HEK293 (cell line): Measurements from ENCODE around the gene ARHGAP1.

ENCODE experiments used
- CTCF ChIA-PET: fragments of 350-600 bp; formaldehyde crosslinking; extraction: SDS; loops from one replicate; lab custom pipeline; 2021; ENCODE audit warnings: antibody characterized with exemption; lab: Yijun Ruan, JAX
- POLR2A ChIA-PET: fragments of 300-600 bp; formaldehyde crosslinking; extraction: SDS; loops from one replicate; lab custom pipeline; 2020; ENCODE audit warnings: antibody characterized with exemption, inconsistent platforms; lab: Yijun Ruan, JAX
- H3K27ac ChIP-seq: fragments of 200-500 bp; sonication (Bioruptor generic); 2 replicates; pipeline ENCODE4 v1.5.1; 2014; ENCODE audit warnings: low read depth, low read length, control low read depth, inconsistent platforms; ENCODE audit errors: extremely low read depth
- H3K36me3 ChIP-seq, 2 experiments: fragments of 200-500 bp in 1 of 2; sonication (Bioruptor generic) in 1 of 2; 1 replicate in 1 of 2; 2 replicates in 1 of 2; pipeline ENCODE4 v1.5.1; 2014 to 2017; ENCODE audit warnings: inconsistent platforms in 2 of 2, low read length in 2 of 2; ENCODE audit not compliant: control insufficient read depth in 2 of 2, insufficient read depth in 1 of 2
- H3K4me1 ChIP-seq: fragments of 200-500 bp; sonication (Bioruptor generic); 2 replicates; pipeline ENCODE4 v1.5.1; 2014; ENCODE audit warnings: mild to moderate bottlenecking, low read length, inconsistent platforms; ENCODE audit not compliant: control insufficient read depth, insufficient read depth
- H3K4me3 ChIP-seq: 2 replicates; pipeline ENCODE4 v1.5.1; 2011; ENCODE audit warnings: low read depth, mild to moderate bottlenecking, control low read depth, low read length, moderate library complexity
- H3K9me3 ChIP-seq: fragments of 200-500 bp; sonication (Bioruptor generic); 2 replicates; pipeline ENCODE4 v1.5.1; 2014; ENCODE audit warnings: low read depth, low read length, inconsistent platforms; ENCODE audit not compliant: control insufficient read depth, insufficient read depth
- ELK4 ChIP-seq: IDR thresholded peaks from 2 replicates; pipeline ENCODE4 v1.6.1; 2011; ENCODE audit warnings: mild to moderate bottlenecking, low read depth, low read length, borderline replicate concordance
- HOXD13 ChIP-seq: sonication (generic); formaldehyde crosslinking; IDR thresholded peaks from 2 replicates; pipeline ENCODE4 v1.8.0; 2022; ENCODE audit warnings: missing genetic modification reagents, borderline replicate concordance
- IKZF3 ChIP-seq: fragments of 450-650 bp; IDR thresholded peaks from 2 replicates; pipeline ENCODE4 v1.5.0; 2018; ENCODE audit warnings: missing biosample characterization, mild to moderate bottlenecking, missing genetic modification characterization, moderate library complexity
- KLF16 ChIP-seq: fragments of 450-650 bp; formaldehyde crosslinking; IDR thresholded peaks from 2 replicates; pipeline ENCODE4 v1.5.1; 2017; ENCODE audit warnings: missing biosample characterization, missing genetic modification characterization
- KLF17 ChIP-seq: fragments of 450-650 bp; formaldehyde crosslinking; IDR thresholded peaks from 2 replicates; pipeline ENCODE4 v1.5.1; 2016; ENCODE audit warnings: missing biosample characterization, missing genetic modification characterization
- KLF7 ChIP-seq: fragments of 450-650 bp; formaldehyde crosslinking; IDR thresholded peaks from 2 replicates; pipeline ENCODE4 v1.5.1; 2016; ENCODE audit warnings: missing biosample characterization, missing genetic modification characterization, borderline replicate concordance
- TSHZ1 ChIP-seq: fragments of 450-650 bp; formaldehyde crosslinking; IDR thresholded peaks from 2 replicates; pipeline ENCODE4 v1.5.1; 2016; ENCODE audit warnings: missing biosample characterization, missing genetic modification characterization, borderline replicate concordance
- ZBTB21 ChIP-seq: fragments of 450-650 bp; formaldehyde crosslinking; IDR thresholded peaks from 2 replicates; pipeline ENCODE4 v1.5.1; 2017; ENCODE audit warnings: missing biosample characterization, missing genetic modification characterization
- ZFP37 ChIP-seq: fragments of 450-650 bp; formaldehyde crosslinking; IDR thresholded peaks from 2 replicates; pipeline ENCODE4 v1.5.1; 2016; ENCODE audit warnings: missing biosample characterization, missing genetic modification characterization
- ZNF121 ChIP-seq: fragments of 450-650 bp; formaldehyde crosslinking; IDR thresholded peaks from 2 replicates; pipeline ENCODE4 v1.5.1; 2016; ENCODE audit warnings: missing biosample characterization, missing genetic modification characterization
- ZNF132 ChIP-seq: fragments of 450-650 bp; formaldehyde crosslinking; IDR thresholded peaks from 2 replicates; pipeline ENCODE4 v1.5.1; 2017; ENCODE audit warnings: missing biosample characterization, missing genetic modification characterization, borderline replicate concordance
- ZNF140 ChIP-seq: fragments of 450-650 bp; formaldehyde crosslinking; IDR thresholded peaks from 2 replicates; pipeline ENCODE4 v1.5.1; 2016; ENCODE audit warnings: missing biosample characterization, missing genetic modification characterization
- ZNF239 ChIP-seq: fragments of 450-650 bp; formaldehyde crosslinking; IDR thresholded peaks from 2 replicates; pipeline ENCODE4 v1.5.1; 2016; ENCODE audit warnings: missing biosample characterization, missing genetic modification characterization
- ZNF26 ChIP-seq: fragments of 450-650 bp; formaldehyde crosslinking; IDR thresholded peaks from 2 replicates; pipeline ENCODE4 v1.5.1; 2016; ENCODE audit warnings: missing biosample characterization, missing genetic modification characterization
- ZNF391 ChIP-seq: fragments of 450-650 bp; formaldehyde crosslinking; IDR thresholded peaks from 2 replicates; pipeline ENCODE4 v1.5.1; 2016; ENCODE audit warnings: low read depth, missing biosample characterization, missing genetic modification characterization, borderline replicate concordance
- ZNF510 ChIP-seq: fragments of 450-650 bp; formaldehyde crosslinking; IDR thresholded peaks from 2 replicates; pipeline ENCODE4 v1.5.1; 2018; ENCODE audit warnings: mild to moderate bottlenecking, missing genetic modification characterization, missing biosample characterization; ENCODE audit not compliant: insufficient replicate concordance
- ZNF664 ChIP-seq: fragments of 450-650 bp; formaldehyde crosslinking; IDR thresholded peaks from 2 replicates; pipeline ENCODE4 v1.5.1; 2016; ENCODE audit warnings: missing biosample characterization, missing genetic modification characterization
- ZNF692 ChIP-seq: fragments of 450-650 bp; formaldehyde crosslinking; IDR thresholded peaks from 2 replicates; pipeline ENCODE4 v1.5.1; 2016; ENCODE audit warnings: missing biosample characterization, missing genetic modification characterization
- ZNF701 ChIP-seq: fragments of 450-650 bp; formaldehyde crosslinking; IDR thresholded peaks from 2 replicates; pipeline ENCODE4 v1.5.1; 2016; ENCODE audit warnings: missing biosample characterization, missing genetic modification characterization
- ZNF707 ChIP-seq: fragments of 450-650 bp; formaldehyde crosslinking; IDR thresholded peaks from 2 replicates; pipeline ENCODE4 v1.5.1; 2016; ENCODE audit warnings: missing biosample characterization, missing genetic modification characterization
- ZNF837 ChIP-seq: fragments of 450-650 bp; formaldehyde crosslinking; IDR thresholded peaks from 2 replicates; pipeline ENCODE4 v1.5.1; 2016; ENCODE audit warnings: missing biosample characterization, missing genetic modification characterization

Gene ARHGAP1

GRCh38 chr11:46722566-46723358 is 22.3 kb upstream of the ARHGAP1 start:
- Histone ChIP-seq H3K36me3 (no peaks in the 10 kb centered on the region), H3K9me3 (no peaks in the 10 kb centered on the region), H3K27ac (no peak overlapping the region), H3K4me1 (no peaks in the 10 kb centered on the region), H3K4me3 (no peak overlapping the region)
- CTCF ChIA-PET: no interaction called here
- TF ChIP-seq ZNF707 (tag by site-specific recombination) (no peak), ZNF121 (tag by site-specific recombination) (no peak), ZNF26 (tag by site-specific recombination) (no peak), ZNF391 (tag by site-specific recombination) (no peak), ZNF239 (tag by site-specific recombination) (no peak), ZFP37 (tag by site-specific recombination) (no peak), ZNF132 (tag by site-specific recombination) (no peak), ZNF692 (no peak), KLF7 (tag by site-specific recombination) (no peak), TSHZ1 (no peak), IKZF3 (tag by site-specific recombination) (no peak), ZNF510 (tag by site-specific recombination) (no peak), HOXD13 (CRISPR knock-in tag) (no peak)
- POLR2A ChIA-PET: interaction anchor here (0.8 kb wide), 1 partner anchor 22 kb away, joined by 3 read pairs; the partner anchor contains the start of genes ARHGAP1 and ZNF408

- H3K27ac ChIP-seq: no peak overlapping the region
- H3K9me3 ChIP-seq: no peaks in the 10 kb centered on the region
- H3K4me3 ChIP-seq: no peak overlapping the region
- H3K36me3 ChIP-seq: no peaks in the 10 kb centered on the region
- ChIA-PET CTCF (no interaction called here), POLR2A (no interaction called here)
- H3K4me1 ChIP-seq: no peaks in the 10 kb centered on the region
- TF ChIP-seq ZNF837 (tag by site-specific recombination) (no peak), ZBTB21 (tag by site-specific recombination) (no peak), KLF17 (tag by site-specific recombination) (no peak), ZNF664 (tag by site-specific recombination) (no peak), ZNF510 (tag by site-specific recombination) (no peak), ZNF701 (tag by site-specific recombination) (no peak), KLF16 (tag by site-specific recombination) (no peak), ELK4 (no peak), ZNF140 (tag by site-specific recombination) (no peak), HOXD13 (CRISPR knock-in tag) (no peak)
These were observed 20.9 kb upstream of the ARHGAP1 start for GRCh38 chr11:46721286-46721685.
